ENCODE measurements around the gene ZC3H11A. TPM values are rescaled to one million over a fixed set of nuclear protein-coding genes. Genes with fewer than 3 reads are reported as not detected.

The ZC3H11A gene
- total RNA-seq, 4 donors from 2014 or later: 84.5 to 116 (median 91.1) TPM

GRCh38 chr1:203797216-203797615 lies 1.8 kb downstream of the ZC3H11A start:
- Histone ChIP-seq H3K27ac (peak overlapping the region in 2 of 4 donors; percentile 94 to 96), H3K9me3 (no peaks in the 10 kb centered on the region), H3K4me1 (peaks cover 4 to 66% (median 36%) of the 10 kb centered on the region in 3 donors), H3K4me3 (peak overlapping the region in 1 of 2 donors; percentile 87), H3K27me3 (no peaks in the 10 kb centered on the region), H3K36me3 (peaks cover 0 to 10% of the 10 kb centered on the region in 2 donors)
- ATAC-seq: no peak
- TF ChIP-seq POLR2AphosphoS5 (IDR thresholded peaks at IDR 0.05) (no peak), POLR2A (IDR thresholded peaks at IDR 0.05) (no peak), EP300 (IDR thresholded peaks at IDR 0.05) (no peak), CTCF (IDR thresholded peaks at IDR 0.05) (no peak)
- 52 to 57% methylated on average over 1 to 2 of the region's 2 CpGs for WGBS, 2 donors (ENCODE audit: low coverage in 1 of 2)

GRCh38 chr1:203797948-203798655 lies 2.7 kb downstream of the ZC3H11A start:
- Histone ChIP-seq H3K9me3 (no peaks in the 10 kb centered on the region), H3K27me3 (no peaks in the 10 kb centered on the region), H3K4me1 (peaks cover 4 to 75% (median 36%) of the 10 kb centered on the region in 3 donors), H3K36me3 (peaks cover 0 to 11% of the 10 kb centered on the region in 2 donors), H3K27ac (peak overlapping the region in 1 of 4 donors; percentile 0), H3K4me3 (no peak overlapping the region)
- 27 to 62% methylated on average over 4 to 6 of the region's 6 CpGs for WGBS, 2 donors (ENCODE audit: low coverage in 1 of 2)
- TF ChIP-seq POLR2A (IDR thresholded peaks at IDR 0.05) (no peak), POLR2AphosphoS5 (IDR thresholded peaks at IDR 0.05) (no peak), EP300 (IDR thresholded peaks at IDR 0.05) (no peak), CTCF (IDR thresholded peaks at IDR 0.05) (no peak)
- no peak for ATAC-seq

- 44 to 52% methylated on average over 3 to 4 of the region's 4 CpGs for WGBS, 2 donors (ENCODE audit: low coverage in 1 of 2)
- H3K36me3 ChIP-seq: peaks cover 0 to 22% of the 10 kb centered on the region in 2 donors
- no peak overlapping the region for H3K27ac ChIP-seq
- no peaks in the 10 kb centered on the region for H3K9me3 ChIP-seq
- peaks cover 4 to 83% (median 38%) of the 10 kb centered on the region in 3 donors for H3K4me1 ChIP-seq
- no peaks in the 10 kb centered on the region for H3K27me3 ChIP-seq
- no peak overlapping the region for H3K4me3 ChIP-seq
- no peak for ATAC-seq
- TF ChIP-seq POLR2AphosphoS5 (IDR thresholded peaks at IDR 0.05) (no peak), POLR2A (IDR thresholded peaks at IDR 0.05) (no peak), CTCF (IDR thresholded peaks at IDR 0.05) (no peak), EP300 (IDR thresholded peaks at IDR 0.05) (no peak)
Measured at GRCh38 chr1:203799157-203799556, 3.7 kb downstream of the ZC3H11A start.

- no peak for ATAC-seq
- TF ChIP-seq POLR2AphosphoS5 (IDR thresholded peaks at IDR 0.05) (no peak), POLR2A (IDR thresholded peaks at IDR 0.05) (no peak), CTCF (IDR thresholded peaks at IDR 0.05) (no peak), EP300 (IDR thresholded peaks at IDR 0.05) (no peak)
- Histone ChIP-seq H3K4me1 (peaks cover 4 to 80% (median 38%) of the 10 kb centered on the region in 3 donors), H3K4me3 (no peak overlapping the region), H3K27me3 (no peaks in the 10 kb centered on the region), H3K36me3 (peaks cover 0 to 30% of the 10 kb centered on the region in 2 donors), H3K27ac (peak overlapping the region in 1 of 4 donors; percentile 30), H3K9me3 (no peaks in the 10 kb centered on the region)
- WGBS, 2 donors (ENCODE audit: low coverage in 1 of 2): 14 to 40% methylated on average over 1 of the region's 1 CpG
Measured at GRCh38 chr1:203799971-203800370, 4.5 kb downstream of the ZC3H11A start.

GRCh38 chr1:203805689-203806088 lies 10.3 kb downstream of the ZC3H11A start:
- Histone ChIP-seq H3K27me3 (no peaks in the 10 kb centered on the region), H3K4me3 (no peak overlapping the region), H3K4me1 (peaks cover 0 to 50% (median 8%) of the 10 kb centered on the region in 3 donors), H3K36me3 (peaks cover 0 to 42% of the 10 kb centered on the region in 2 donors), H3K9me3 (no peaks in the 10 kb centered on the region), H3K27ac (no peak overlapping the region)
- ATAC-seq: no peak
- TF ChIP-seq EP300 (IDR thresholded peaks at IDR 0.05) (no peak), CTCF (IDR thresholded peaks at IDR 0.05) (no peak), POLR2AphosphoS5 (IDR thresholded peaks at IDR 0.05) (no peak), POLR2A (IDR thresholded peaks at IDR 0.05) (no peak)
- 93 to 100% methylated on average over 6 to 7 of the region's 7 CpGs for WGBS, 2 donors (ENCODE audit: low coverage in 1 of 2)
